Panc1 (cell line): ENCODE data around the gene FNDC10. TPM values are rescaled to one million over a fixed set of nuclear protein-coding genes. Genes with fewer than 3 reads are reported as not detected.
"Not testable (repeated sequence)": the region's sequence is repeated elsewhere in the genome, so short reads cannot be mapped to it uniquely, and the experiment has no call there.

Experiments
- ATAC-seq: fragments of 200-7000 bp; cut with Tn5 transposase; 2 replicates; pipeline ENCODE4 v1.9.1; 2020; ENCODE audit warnings: mild to moderate bottlenecking, moderate library complexity
- BruUV-seq: library from RNA; stranded (reverse); fragments of 400-500 nt; replicated peaks from 2 replicates; lab custom pipeline; 2021; lab: Mats Ljungman, UMichigan
- CTCF ChIA-PET: fragments of 300-600 bp; sonication (Branson Sonifier 250); formaldehyde crosslinking; loops from one replicate; lab custom pipeline; 2022; ENCODE audit warnings: antibody characterized with exemption; lab: Charles Lee
- POLR2A ChIA-PET: fragments of 300-600 bp; sonication (Branson Sonifier 250); formaldehyde crosslinking; loops from one replicate; lab custom pipeline; 2022; ENCODE audit warnings: antibody characterized with exemption; lab: Charles Lee
- DNase-seq: peaks from one replicate; pipeline ENCODE4 v3.0.0-alpha.2; 2010; ENCODE audit warnings: low read depth, low spot score
- H3K27ac ChIP-seq: 2 replicates; pipeline ENCODE4 v1.5.1; 2011; ENCODE audit warnings: mild to moderate bottlenecking, low read length, inconsistent platforms
- H3K27me3 ChIP-seq: fragments of 200-500 bp; sonication (Bioruptor generic); 2 replicates; pipeline ENCODE4 v1.6.0; 2014; ENCODE audit warnings: low read length, inconsistent platforms; ENCODE audit not compliant: control insufficient read depth, insufficient read depth
- H3K36me3 ChIP-seq: fragments of 200-500 bp; sonication (Bioruptor generic); 2 replicates; pipeline ENCODE4 v1.5.1; 2014; ENCODE audit warnings: inconsistent platforms, mild to moderate bottlenecking, low read length, moderate library complexity; ENCODE audit not compliant: control insufficient read depth, insufficient read depth
- H3K4me1 ChIP-seq: 2 replicates; pipeline ENCODE4 v1.5.1; 2011; ENCODE audit warnings: inconsistent platforms, mild to moderate bottlenecking, low read length, moderate library complexity; ENCODE audit not compliant: control insufficient read depth, insufficient read depth
- H3K4me3 ChIP-seq, 2 experiments: 2 replicates each; pipeline ENCODE4 v1.5.1; 2011 to 2012; ENCODE audit warnings: low read depth in 2 of 2, low read length in 2 of 2, mild to moderate bottlenecking in 2 of 2, inconsistent platforms in 1 of 2, moderate library complexity in 1 of 2
- H3K9me3 ChIP-seq: fragments of 200-500 bp; sonication (Bioruptor generic); 2 replicates; pipeline ENCODE4 v1.5.1; 2014; ENCODE audit warnings: low read depth, mild to moderate bottlenecking, inconsistent platforms, low read length, moderate library complexity; ENCODE audit not compliant: control insufficient read depth, insufficient read depth
- in situ Hi-C: cut with HindIII; loops from 2 replicates; pipeline ENCODE4 v1.10.0; 2016; ENCODE audit warnings: low sequenced_read_pairs, low pct_unique_long_range_greater_than_20kb
- intact Hi-C: fragments of 100-400 bp; cut with micrococcal nuclease; formaldehyde crosslinking; loops from one replicate; pipeline ENCODE4 v1.10.0; 2022; ENCODE audit not compliant: unreplicated experiment
- total RNA-seq: library from RNA; stranded (reverse); gene quantifications from one replicate; pipeline ENCODE4 v1.2.1, GENCODE V29; 2021; ENCODE audit not compliant: unreplicated experiment

Gene FNDC10
- total RNA-seq, 1 experiment from 2014 or later, result 16.2 TPM

- H3K27ac ChIP-seq, POLR2A ChIA-PET, CTCF ChIA-PET, intact Hi-C loops, ATAC-seq, H3K4me3 ChIP-seq, BruUV-seq, DNase-seq, H3K27me3 ChIP-seq, in situ Hi-C loops, H3K36me3 ChIP-seq, H3K4me1 ChIP-seq, H3K9me3 ChIP-seq: not testable (repeated sequence)
Observed at GRCh38 chr1:1640081-1640480, 40.1 kb upstream of the FNDC10 start.

GRCh38 chr1:1639368-1639767 lies 39.4 kb upstream of the FNDC10 start:
- intact Hi-C loops, BruUV-seq, H3K27me3 ChIP-seq, ATAC-seq, H3K4me3 ChIP-seq, H3K27ac ChIP-seq, DNase-seq, H3K4me1 ChIP-seq, in situ Hi-C loops, H3K9me3 ChIP-seq, CTCF ChIA-PET, H3K36me3 ChIP-seq: not testable (repeated sequence)
- POLR2A ChIA-PET, result interaction anchor here (0.7 kb wide), 1 partner anchor 32 kb away, joined by 3 read pairs; no protein-coding TSS in a partner anchor

GRCh38 chr1:1638528-1638927 lies 38.6 kb upstream of the FNDC10 start:
- H3K27ac ChIP-seq, H3K4me3 ChIP-seq, intact Hi-C loops, ATAC-seq, H3K27me3 ChIP-seq, DNase-seq, H3K9me3 ChIP-seq, H3K4me1 ChIP-seq, CTCF ChIA-PET, BruUV-seq, in situ Hi-C loops, H3K36me3 ChIP-seq: not testable (repeated sequence)
- POLR2A ChIA-PET, result interaction anchor here (0.7 kb wide), 1 partner anchor 31 kb away, joined by 3 read pairs; no protein-coding TSS in a partner anchor

- intact Hi-C loops, H3K27ac ChIP-seq: not testable (repeated sequence)
Observed at GRCh38 chr1:1637479-1637875, 37.5 kb upstream of the FNDC10 start.

DNA sequence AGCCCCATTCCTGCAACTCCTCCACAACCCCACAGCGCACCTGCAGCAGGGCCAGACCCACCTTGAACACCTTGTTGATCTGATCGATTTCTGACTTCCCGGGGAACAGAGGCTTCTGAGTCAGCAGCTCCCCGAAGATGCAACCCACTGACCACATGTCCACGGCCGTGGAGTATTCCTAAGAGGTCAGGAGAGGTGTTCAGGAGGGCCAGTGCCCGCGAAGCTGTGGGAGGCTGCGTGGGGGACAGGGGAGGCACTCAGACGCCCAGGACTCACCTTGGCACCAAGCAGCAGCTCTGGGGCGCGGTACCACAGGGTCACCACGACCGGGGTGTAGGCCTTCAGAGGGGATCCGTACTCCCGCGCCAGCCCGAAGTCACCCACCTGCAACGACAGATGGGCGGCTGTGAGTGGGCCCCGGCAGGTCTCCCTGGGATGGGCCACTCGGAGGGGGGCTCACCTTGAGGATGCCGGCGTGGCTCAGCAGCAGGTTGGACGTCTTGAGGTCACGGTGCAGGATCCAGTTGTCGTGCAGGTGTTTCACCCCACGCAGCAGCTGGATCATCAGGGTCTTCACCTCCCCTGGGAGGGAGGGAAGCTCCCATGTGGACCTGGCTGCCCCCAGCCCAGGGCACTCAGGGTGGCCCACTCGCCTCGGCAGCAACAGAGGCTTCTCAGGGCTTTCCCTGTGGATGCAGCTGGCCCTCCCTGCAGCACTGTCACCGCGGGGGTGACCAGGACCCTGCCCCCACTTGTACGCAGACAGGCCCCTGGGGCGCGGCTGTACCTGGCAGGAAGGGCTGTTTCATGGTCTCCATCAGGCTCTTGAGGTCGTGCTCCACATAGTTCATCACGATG lies 36.9 kb upstream of the FNDC10 start:
- H3K27ac ChIP-seq, BruUV-seq, ATAC-seq, H3K4me1 ChIP-seq, H3K36me3 ChIP-seq, POLR2A ChIA-PET, in situ Hi-C loops, DNase-seq, H3K4me3 ChIP-seq, CTCF ChIA-PET, intact Hi-C loops, H3K9me3 ChIP-seq, H3K27me3 ChIP-seq: not testable (repeated sequence)

More at GRCh38 chr1:1637479-1637875, 37.5 kb upstream of the FNDC10 start:
- CTCF ChIA-PET, H3K27me3 ChIP-seq, ATAC-seq, H3K36me3 ChIP-seq, H3K9me3 ChIP-seq, H3K4me1 ChIP-seq, H3K4me3 ChIP-seq, in situ Hi-C loops, POLR2A ChIA-PET, BruUV-seq, DNase-seq: not testable (repeated sequence)

DNA sequence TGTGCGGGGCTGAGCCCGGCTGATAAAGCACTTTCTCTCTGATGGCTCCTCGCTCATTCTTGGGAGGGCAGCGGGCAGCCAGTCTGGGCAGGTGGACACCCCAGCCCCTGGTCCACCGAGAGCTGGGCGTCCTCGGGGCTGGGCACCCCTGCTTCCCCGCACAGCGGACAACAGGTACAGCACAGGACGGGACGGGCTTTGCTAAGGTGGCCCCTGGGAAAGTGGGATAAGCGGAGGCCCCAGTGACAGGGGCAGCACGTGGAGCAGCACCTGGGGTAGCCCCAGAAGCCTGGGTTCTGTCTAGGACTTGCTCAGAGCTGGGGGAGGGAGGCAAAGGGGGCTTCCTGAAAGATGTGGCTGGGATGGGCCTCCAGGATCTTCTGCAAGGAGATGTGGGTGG lies 34.7 kb upstream of the FNDC10 start:
- CTCF ChIA-PET, ATAC-seq, H3K27ac ChIP-seq, POLR2A ChIA-PET, H3K9me3 ChIP-seq, H3K36me3 ChIP-seq, H3K4me3 ChIP-seq, DNase-seq, intact Hi-C loops, BruUV-seq, H3K4me1 ChIP-seq, H3K27me3 ChIP-seq, in situ Hi-C loops: not testable (repeated sequence)

DNA sequence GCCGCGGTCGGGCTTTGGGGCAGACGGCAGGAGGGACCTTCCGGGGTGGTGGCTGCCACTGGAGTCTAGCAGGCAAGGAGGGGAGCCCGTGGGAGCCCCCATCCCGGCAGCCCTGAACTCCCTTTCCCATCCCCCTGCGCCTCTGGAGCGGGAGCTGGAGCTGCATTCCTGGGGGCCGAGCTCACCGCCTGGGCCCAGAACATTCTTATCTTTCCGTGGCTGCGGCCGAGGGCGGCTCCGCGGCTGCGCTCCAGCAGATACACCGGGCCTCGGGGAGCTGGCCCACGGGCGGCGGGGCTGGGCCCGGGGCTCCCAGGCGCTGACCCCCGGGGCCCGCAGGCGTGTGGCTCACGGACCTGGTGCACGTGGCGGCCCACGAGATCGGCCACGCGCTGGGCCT lies 33.5 kb upstream of the FNDC10 start:
- BruUV-seq, H3K27ac ChIP-seq, H3K4me3 ChIP-seq, DNase-seq, H3K4me1 ChIP-seq, in situ Hi-C loops, intact Hi-C loops, ATAC-seq, POLR2A ChIA-PET, H3K27me3 ChIP-seq, H3K9me3 ChIP-seq, H3K36me3 ChIP-seq, CTCF ChIA-PET: not testable (repeated sequence)
